Ovary (tissue), 9 donors: ENCODE measurements around the gene MST1. TPM values are rescaled to one million over a fixed set of nuclear protein-coding genes. Genes with fewer than 3 reads are reported as not detected.

ENCODE experiments used
- DNase-seq, 5 donors: peaks; one replicate each; pipeline ENCODE4 v3.0.0-alpha.2; 2019 to 2020
- H3K27ac ChIP-seq, 2 donors: fragments of 200-600 bp; one replicate each; pipeline versions ENCODE4 v1.5.1 to v1.8.0; 2019 to 2022
- H3K27me3 ChIP-seq: fragments of 200-600 bp; one replicate; pipeline ENCODE4 v1.8.0; 2022
- H3K36me3 ChIP-seq: fragments of 200-600 bp; sonication (generic); one replicate; pipeline ENCODE4 v1.5.1; 2019
- H3K4me1 ChIP-seq: one replicate; pipeline ENCODE4 v1.8.1; 2013; ENCODE audit warnings: mild to moderate bottlenecking, moderate library complexity; ENCODE audit not compliant: insufficient read depth
- H3K4me3 ChIP-seq: fragments of 200-600 bp; sonication (generic); one replicate; pipeline ENCODE4 v1.5.1; 2017
- H3K9me3 ChIP-seq, 2 donors: fragments of 200-600 bp in 1 of 2; sonication (generic) in 1 of 2; one replicate each; pipeline versions ENCODE4 v1.5.1 to v1.8.1; 2013 to 2019; ENCODE audit warnings: mild to moderate bottlenecking in 1 of 2, moderate library complexity in 1 of 2
- EP300 ChIP-seq: sonication (generic); formaldehyde crosslinking; IDR thresholded peaks from one replicate; pipeline ENCODE4 v1.6.1; 2017; ENCODE audit warnings: antibody characterized with exemption
- POLR2A ChIP-seq: fragments of 450-650 bp; IDR thresholded peaks from one replicate; pipeline ENCODE4 v1.6.1; 2017; ENCODE audit warnings: antibody characterized with exemption, mild to moderate bottlenecking, moderate library complexity
- WGBS, 3 donors: extraction: QIAGEN DNeasy Blood & Tissue Kit in 1 of 3; methylation state at CpG; one replicate each; pipeline versions ENCODE4 v1.1.5 to v1.1.7; 2013 to 2017; 5-methylcytosine and 5-hydroxymethylcytosine counted together
- intact Hi-C, 4 donors: fragments of 100-400 bp; cut with DNase I; formaldehyde crosslinking; loops; one replicate each; pipeline versions ENCODE4 v1.11.0 to v1.15.1; 2022 to 2023
- polyA plus RNA-seq, 2 donors: library from polyadenylated mRNA; stranded (reverse); fragments of 200-250 nt in 1 of 2; fragments of 350-450 nt in 1 of 2; fragmentation: Illumina TruSeq in 1 of 2; extraction: RNeasy Lipid Tissue Mini Kit (QIAGEN cat#74804) in 1 of 2; gene quantifications; one replicate each; pipeline ENCODE4 v1.2.3, GENCODE V29; 2013 to 2014
- total RNA-seq, 7 donors: library from RNA; depleted of rRNA in 2 of 7; stranded (reverse); fragments of >200 nt in 2 of 7; fragmentation: NEBNext Ultra II Directional in 3 of 7; extraction: Animal tissue kit (Norgen Biotek cat#: 25700) in 3 of 7; gene quantifications; one replicate each; pipeline versions ENCODE4 v1.1.0 to v1.2.4, GENCODE V29; 2016 to 2023
- TF ChIP-seq, protein P1 (sequence below), 3 donors: fragments of 450-650 bp in 2 of 3; fragments of 200-600 bp in 1 of 3; IDR thresholded peaks; one replicate each; pipeline versions ENCODE4 v1.5.1 to v1.8.0; 2016 to 2022; ENCODE audit warnings: antibody characterized with exemption in 3 of 3, mild to moderate bottlenecking in 1 of 3
- donor health status: DM: no; HTN: no; CAD: no; lungs with moderate emphysema.
- donor health status: DM: no; HTN: no; CAD: no.
- donor health status: Bipolar disorder and iron deficiency.
- donor health status: DM: yes; HTN: yes; CAD: no.
- donor health status: DM: no; HTN: no; CAD: no.
- donor health status: DM: yes; HTN: yes; CAD: no.

The MST1 gene
- total and polyA plus RNA-seq, 9 donors, result 3.5 to 91.0 (median 17.3) TPM

DNA sequence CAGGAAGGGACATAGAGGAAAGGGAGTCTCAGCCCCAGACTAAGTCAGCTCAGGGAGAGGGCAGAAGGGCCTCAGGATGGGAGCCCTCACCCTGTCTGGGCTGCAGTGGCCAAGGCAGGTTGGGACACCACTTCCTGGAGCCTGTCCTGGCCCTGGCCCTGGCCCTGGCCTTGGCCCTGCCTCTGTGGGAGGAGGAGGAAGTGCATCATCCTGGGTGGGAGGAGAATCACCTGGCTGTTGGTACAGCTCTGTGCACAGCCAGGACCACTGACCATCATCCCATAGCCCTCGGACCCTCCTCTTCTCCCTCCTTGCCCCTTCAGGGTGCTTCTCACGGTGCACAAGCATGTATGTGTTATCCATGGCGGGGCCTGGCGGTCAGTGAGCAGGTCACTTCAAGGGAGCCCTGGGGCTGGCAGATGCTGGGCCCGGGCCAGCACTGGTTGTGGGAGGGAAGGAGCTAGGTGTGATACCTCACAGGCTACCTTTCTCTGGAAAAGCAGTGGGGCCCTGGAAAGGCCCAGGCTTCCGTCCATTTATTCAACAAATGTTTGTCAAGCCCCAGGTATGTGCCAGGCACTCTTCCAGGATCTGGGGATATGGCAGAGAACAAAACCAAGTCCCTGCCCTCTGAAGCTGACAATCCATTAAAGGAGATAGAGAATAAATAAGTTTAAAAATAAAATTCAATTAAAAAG is 23.3 kb downstream of the MST1 start:
- 74 to 77% (median 77%) methylated on average over 6 of the region's 6 CpGs for WGBS, 3 donors
- Histone ChIP-seq H3K36me3 (no peaks in the 10 kb centered on the region), H3K9me3 (no peaks in the 10 kb centered on the region), H3K27ac (no peak overlapping the region), H3K27me3 (no peaks in the 10 kb centered on the region), H3K4me1 (no peaks in the 10 kb centered on the region), H3K4me3 (no peak overlapping the region)
- no peak for DNase-seq
- TF ChIP-seq, protein P1, sequence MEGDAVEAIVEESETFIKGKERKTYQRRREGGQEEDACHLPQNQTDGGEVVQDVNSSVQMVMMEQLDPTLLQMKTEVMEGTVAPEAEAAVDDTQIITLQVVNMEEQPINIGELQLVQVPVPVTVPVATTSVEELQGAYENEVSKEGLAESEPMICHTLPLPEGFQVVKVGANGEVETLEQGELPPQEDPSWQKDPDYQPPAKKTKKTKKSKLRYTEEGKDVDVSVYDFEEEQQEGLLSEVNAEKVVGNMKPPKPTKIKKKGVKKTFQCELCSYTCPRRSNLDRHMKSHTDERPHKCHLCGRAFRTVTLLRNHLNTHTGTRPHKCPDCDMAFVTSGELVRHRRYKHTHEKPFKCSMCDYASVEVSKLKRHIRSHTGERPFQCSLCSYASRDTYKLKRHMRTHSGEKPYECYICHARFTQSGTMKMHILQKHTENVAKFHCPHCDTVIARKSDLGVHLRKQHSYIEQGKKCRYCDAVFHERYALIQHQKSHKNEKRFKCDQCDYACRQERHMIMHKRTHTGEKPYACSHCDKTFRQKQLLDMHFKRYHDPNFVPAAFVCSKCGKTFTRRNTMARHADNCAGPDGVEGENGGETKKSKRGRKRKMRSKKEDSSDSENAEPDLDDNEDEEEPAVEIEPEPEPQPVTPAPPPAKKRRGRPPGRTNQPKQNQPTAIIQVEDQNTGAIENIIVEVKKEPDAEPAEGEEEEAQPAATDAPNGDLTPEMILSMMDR (IDR thresholded peaks at IDR 0.05), result no peak
- TF ChIP-seq POLR2A, result no peak
- no peak for TF ChIP-seq EP300
- intact Hi-C loops, result loop anchor here in 2 of 4 donors (5.0 kb wide), 2 partner anchors 109 to 119 kb away; no protein-coding TSS in a partner anchor

DNA sequence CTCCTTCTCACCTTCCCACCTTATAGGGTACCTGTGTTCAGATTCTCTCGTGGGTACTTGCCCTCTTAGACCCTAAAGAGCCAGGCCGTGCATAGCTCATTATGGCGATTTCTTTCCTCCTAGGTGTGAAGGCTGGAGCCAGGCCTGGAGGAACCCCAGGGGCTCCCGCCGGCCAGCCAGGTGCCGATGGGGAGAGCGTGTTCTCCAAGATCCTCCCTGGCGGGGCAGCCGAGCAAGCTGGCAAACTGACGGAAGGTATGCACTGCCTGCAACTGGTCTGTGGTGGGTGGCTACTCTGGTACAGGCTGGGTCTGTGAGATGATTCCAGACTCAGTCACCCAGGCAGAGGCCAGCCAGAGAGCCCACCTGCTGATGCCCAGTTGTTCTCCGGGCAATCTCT is 25.0 kb downstream of the MST1 start:
- Histone ChIP-seq H3K9me3 (no peaks in the 10 kb centered on the region), H3K27ac (no peak overlapping the region), H3K4me1 (no peaks in the 10 kb centered on the region), H3K27me3 (no peaks in the 10 kb centered on the region), H3K36me3 (no peaks in the 10 kb centered on the region), H3K4me3 (no peak overlapping the region)
- no peak for DNase-seq
- TF ChIP-seq EP300 (no peak), POLR2A (no peak)
- TF ChIP-seq, protein P1 (IDR thresholded peaks at IDR 0.05), result no peak
- intact Hi-C loops, result no loop called here
- WGBS, 3 donors, result 84 to 91% (median 89%) methylated on average over 10 to 11 of the region's 11 CpGs

- Histone ChIP-seq H3K9me3 (no peaks in the 10 kb centered on the region), H3K27me3 (no peaks in the 10 kb centered on the region), H3K36me3 (no peaks in the 10 kb centered on the region), H3K27ac (no peak overlapping the region), H3K4me1 (no peaks in the 10 kb centered on the region), H3K4me3 (no peak overlapping the region)
- TF ChIP-seq EP300 (no peak), POLR2A (no peak)
- TF ChIP-seq, protein P1 (IDR thresholded peaks at IDR 0.05), result no peak
- intact Hi-C loops, result no loop called here
- WGBS, 3 donors, result 97 to 100% (median 100%) methylated on average over 1 of the region's 1 CpG
- no peak for DNase-seq
These were observed 25.4 kb downstream of the MST1 start for GRCh38 chr3:49663831-49664230.

- H3K27me3 ChIP-seq, result no peaks in the 10 kb centered on the region
- H3K36me3 ChIP-seq, result no peaks in the 10 kb centered on the region
- 91 to 92% (median 92%) methylated on average over 18 to 34 of the region's 34 CpGs for WGBS, 3 donors
- no peak for DNase-seq
- H3K4me1 ChIP-seq, result no peaks in the 10 kb centered on the region
- H3K27ac ChIP-seq, result no peak overlapping the region
- intact Hi-C loops, result no loop called here
- H3K4me3 ChIP-seq, result no peak overlapping the region
- H3K9me3 ChIP-seq, result no peaks in the 10 kb centered on the region
- TF ChIP-seq EP300, result no peak
- TF ChIP-seq, protein P1 (IDR thresholded peaks at IDR 0.05), result no peak
- TF ChIP-seq POLR2A, result no peak
These were observed 26.4 kb downstream of the MST1 start for GRCh38 chr3:49662720-49663413.
